Non-pigmented ciliary epithelial cell (primary cell): ENCODE measurements around the gene CKAP4.

Experiments used
- DNase-seq: peaks from one replicate; pipeline ENCODE4 v3.0.0-alpha.2; 2010; ENCODE audit warnings: low read depth

The CKAP4 gene

GRCh38 chr12:106239241-106239950, 8.4 kb downstream of the CKAP4 start:
- no peak for DNase-seq

DNA sequence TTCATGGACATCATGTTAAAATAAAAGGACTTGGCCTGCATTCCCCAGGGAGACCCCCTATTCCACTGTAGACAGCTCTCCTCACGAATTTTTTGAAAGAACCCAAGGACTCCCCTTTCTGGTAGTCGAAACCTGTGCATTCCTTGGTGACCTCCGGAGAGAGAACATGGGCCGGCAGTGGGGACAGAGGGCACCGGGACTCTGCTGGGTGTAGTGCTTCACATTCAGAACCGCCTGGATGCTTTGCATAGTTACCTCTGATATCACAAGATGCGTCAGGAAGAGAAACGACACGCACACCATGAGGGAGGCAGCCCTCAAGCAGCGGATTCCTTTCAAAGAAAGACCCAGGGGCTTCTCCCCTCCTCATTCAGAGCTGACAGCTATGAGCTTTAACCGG, 9.7 kb downstream of the CKAP4 start:
- DNase-seq, result no peak

GRCh38 chr12:106235770-106236169, 12.1 kb downstream of the CKAP4 start:
- DNase-seq, result no peak

DNA sequence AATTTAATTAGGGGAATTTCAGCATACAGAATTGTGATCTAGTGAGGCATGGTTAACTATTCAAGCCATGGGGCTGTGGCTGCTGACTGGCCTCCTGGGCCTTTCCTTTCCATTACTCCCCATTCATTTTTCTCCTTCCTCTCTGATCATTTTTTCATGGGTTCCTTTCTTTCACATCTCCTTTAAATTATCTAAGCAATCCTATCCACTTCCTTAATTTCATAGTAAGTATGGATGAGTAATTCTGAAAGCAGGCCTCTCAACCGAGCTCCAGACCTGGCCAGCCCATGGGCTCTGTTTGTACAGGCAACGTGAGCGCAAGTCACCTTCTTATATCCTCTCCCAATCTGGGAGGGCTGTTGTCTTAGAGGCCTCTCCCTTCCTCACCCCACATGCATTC, 13.4 kb downstream of the CKAP4 start:
- no peak for DNase-seq

- DNase-seq, result no peak
Measured at GRCh38 chr12:106233011-106233410, 14.8 kb downstream of the CKAP4 start.

DNA sequence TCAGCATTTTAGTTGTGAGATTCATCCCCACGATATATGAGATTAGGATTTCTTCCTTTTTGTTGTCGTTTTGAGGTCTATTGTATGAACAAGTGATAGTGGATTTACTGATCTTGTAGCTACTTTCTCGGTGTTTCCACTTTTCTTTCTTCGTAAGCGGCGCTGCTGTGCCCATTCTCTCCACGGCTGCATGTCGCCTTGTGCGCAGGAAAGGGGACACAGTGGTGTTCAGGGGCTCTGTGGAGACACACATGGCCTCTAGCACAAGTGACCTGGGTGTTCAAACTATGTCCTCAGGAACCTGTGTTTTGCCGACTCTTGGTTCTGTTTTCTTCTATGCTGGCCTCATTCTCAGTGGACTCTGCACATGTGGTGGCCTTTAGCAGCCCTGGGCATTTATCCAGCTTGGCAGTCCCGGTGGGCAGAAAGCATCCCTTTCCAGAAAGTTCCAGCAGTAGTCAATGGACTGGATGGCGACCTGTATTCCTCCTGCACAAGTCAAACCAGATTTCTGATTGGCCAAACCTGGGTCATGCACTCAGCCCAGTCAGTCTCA, 18.7 kb downstream of the CKAP4 start:
- no peak for DNase-seq

GRCh38 chr12:106228320-106228710, 19.5 kb downstream of the CKAP4 start:
- DNase-seq, result no peak

GRCh38 chr12:106227641-106228319, 20.0 kb downstream of the CKAP4 start:
- DNase-seq, result no peak

GRCh38 chr12:106226884-106227640, 20.8 kb downstream of the CKAP4 start:
- DNase-seq, result no peak

DNA sequence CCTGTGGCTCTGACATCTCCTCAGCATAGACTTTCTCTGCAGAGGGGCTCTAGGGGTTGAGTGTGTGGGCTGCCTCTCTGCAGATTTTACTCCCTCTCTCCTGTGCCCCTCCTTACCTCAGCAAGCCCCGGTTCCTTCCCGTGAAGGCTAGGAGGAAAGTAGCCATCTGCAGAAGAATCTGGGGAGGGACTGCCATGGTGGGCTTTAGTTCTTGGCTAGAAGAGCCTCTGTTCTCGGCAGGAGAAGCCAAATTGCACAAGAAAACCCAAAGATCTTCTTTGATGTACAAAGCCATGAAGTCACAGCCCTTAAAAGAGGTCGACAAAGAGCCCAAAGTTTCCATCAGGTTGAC, 23.5 kb downstream of the CKAP4 start:
- DNase-seq, result no peak

DNA sequence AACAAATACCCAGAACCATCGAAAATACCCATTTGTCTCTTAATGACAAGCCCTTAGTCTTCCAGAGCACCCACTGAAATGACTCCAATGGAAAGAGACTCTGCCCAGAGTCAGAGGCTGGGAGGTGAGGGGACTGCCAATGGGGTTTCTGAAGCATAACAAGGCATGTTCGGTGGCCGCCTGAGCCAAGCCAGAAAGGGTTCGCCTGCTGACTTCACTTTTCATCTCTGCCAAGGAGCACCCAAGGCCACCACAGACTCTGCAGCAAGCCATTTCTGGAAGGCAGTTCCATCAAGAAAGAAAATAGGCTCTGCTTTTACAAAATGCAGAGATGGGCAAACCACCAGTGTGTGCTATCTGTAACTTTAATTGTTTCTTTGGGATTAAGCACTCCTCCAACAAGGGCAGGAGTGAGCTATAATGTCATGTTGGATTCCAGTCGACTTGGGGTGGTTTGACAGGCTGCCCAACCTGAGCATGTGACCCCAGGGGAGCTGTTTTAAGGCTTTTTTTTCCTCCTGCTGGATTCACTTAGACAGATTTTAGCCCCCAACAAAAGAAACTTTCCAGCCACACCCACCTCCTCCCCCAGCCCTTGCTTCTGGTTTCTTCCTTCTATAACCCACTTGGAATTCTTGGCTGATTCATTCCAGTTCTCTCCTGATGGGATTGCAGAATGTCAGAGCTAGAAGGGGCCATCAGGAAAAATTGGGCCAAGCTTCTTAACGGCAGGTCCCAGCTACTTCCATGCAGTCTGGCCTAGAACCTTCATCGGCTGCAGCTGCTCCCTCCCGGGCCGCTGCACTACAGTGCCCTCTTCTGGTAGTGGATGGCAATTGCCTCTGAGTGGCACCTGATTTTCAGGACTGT, 24.1 kb downstream of the CKAP4 start:
- no peak for DNase-seq

DNA sequence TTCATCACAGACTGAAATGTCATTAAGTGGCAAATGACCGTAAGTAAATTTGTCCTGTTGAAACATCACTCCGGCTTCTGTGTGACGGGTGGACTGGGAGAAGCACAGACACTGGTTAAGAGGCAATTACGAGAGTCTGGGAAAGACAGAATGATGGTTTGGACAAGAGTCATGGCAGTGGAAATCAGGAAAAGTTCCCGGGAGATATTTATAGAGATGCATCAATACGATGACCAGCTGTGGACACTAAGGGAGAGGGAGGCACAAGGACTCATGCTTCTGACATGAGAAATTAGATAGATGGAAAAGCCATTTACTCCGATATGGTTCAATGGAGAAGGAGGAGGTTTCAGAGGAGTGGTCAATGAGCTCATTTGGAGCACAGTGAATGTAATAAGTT, 27.3 kb downstream of the CKAP4 start:
- DNase-seq, result no peak

DNA sequence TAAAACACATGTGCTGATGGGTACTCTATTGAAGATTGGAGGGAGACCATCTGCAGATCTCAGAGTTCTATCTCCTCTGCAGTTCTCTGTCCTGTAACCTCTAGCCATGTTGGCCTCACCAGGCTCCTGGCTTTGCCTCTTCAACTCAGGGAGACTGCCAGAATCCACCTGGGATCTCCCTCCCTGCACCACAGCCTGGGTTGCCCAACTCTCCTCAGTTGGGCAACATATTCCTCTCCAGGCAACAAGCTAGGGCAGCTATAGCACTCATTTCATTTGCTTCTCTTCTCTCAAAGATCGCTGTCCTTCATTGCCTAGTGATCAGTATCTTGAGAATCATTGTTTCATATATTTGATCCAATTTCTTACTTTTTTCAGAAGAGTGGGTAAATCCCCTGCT, 28.8 kb downstream of the CKAP4 start:
- no peak for DNase-seq

GRCh38 chr12:106217706-106218105, 30.1 kb downstream of the CKAP4 start:
- DNase-seq, result no peak

DNA sequence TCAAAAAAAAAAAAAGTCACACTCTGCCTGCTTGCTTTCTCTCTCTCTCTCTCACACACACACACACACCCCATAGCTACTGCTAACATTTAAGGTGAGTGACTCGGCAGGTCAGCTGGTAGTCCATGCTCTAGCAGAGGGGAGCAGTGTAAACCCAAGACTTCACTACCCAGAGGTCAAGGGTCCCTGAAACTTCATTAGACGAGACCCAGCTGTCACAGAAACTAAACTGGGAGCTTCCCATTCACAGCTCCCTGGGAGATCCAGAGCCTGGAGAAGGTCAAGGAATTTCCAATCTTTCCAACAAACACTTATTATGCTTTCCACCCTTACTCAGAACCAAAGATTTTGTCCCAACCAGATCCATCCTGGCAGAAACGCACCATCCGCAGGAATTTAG, 33.2 kb downstream of the CKAP4 start:
- no peak for DNase-seq

DNA sequence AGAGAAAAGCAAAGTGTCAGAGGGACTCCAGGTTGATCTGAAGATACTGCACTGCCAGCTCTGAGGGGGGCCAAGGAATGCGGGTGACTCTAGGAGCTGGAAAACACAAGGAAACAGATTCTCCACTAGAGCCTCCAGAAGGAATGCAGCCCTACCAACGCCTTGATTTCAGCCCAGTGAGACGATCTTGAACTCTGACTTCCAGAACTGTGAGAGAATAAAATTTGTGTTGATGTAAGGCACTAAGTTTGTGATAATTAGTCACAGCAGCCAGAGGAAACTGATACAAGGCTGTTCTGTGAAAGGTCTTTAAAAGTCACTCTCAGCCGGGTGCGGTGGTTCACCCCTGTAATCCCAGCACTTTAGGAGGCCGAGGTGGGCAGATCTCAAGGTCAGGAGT, 34.2 kb downstream of the CKAP4 start:
- DNase-seq, result no peak

DNA sequence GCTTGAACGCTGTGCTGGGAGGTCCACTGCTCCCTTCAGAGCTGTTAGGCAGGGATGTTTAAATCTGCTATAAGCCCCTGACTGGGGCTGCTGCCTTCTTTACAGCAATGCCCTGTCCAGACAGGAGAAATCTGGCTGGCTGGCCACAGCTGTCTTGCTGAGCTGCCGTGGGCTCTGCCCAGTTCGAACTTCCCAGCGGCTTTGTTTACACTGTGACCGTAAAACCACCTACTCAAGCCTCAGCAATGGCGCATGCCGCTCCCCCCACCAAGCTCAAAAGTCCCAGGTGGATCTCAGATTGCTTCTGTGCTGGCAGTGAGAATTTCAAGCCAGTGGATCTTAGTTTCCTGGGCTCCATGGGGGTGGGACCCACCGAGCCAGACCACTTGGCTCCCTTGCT, 35.8 kb downstream of the CKAP4 start:
- DNase-seq, result no peak

- no peak for DNase-seq
Measured at GRCh38 chr12:106205208-106206069, 42.4 kb downstream of the CKAP4 start.

GRCh38 chr12:106204312-106204711, 43.5 kb downstream of the CKAP4 start:
- no peak for DNase-seq

DNA sequence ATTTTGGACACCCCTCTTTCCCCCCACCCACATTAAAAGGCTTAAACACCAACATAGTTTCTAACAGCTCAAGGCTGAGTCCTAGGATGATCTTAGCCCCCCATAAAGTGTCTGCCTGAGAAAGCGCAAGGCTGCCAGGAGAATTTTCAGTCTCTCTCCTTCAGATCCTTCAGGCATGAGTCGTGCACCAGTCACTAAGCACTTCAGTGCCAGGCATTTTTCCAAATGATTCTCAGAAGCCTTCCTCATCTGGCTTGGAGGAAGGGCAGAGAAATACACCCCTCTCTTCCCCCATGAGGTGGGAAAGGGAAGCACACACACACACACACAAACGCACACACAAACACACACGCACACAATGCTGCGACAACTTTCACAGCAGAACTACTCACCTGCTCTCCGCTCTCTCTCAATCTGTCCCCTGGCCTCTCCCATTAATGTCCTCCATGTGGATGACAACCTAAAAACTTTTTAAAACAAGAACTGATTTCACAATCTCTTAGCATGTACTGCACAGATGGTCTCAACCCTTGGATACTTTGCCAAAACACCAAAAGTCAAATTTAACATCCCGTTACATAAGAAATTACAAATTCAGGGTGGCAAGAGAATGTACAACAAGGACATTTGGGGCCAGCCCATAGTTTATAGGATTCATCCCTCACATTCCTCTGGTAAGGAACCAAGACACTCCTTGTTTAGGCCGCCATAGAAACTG, 49.8 kb downstream of the CKAP4 start:
- DNase-seq, result no peak
